Stimulated activated CD8-positive, alpha-beta memory T cell treated with anti-CD3 and anti-CD28 coated beads, Interleukin-12 subunit alpha, Interleukin-12 subunit beta, amount 100 ng/mL, for 4 hours (primary cell): ENCODE data around the gene MMP23B.

ENCODE experiments used
- DNase-seq: peaks from one replicate; pipeline ENCODE4 v3.0.0-alpha.2; 2020; ENCODE audit warnings: low read depth

The MMP23B gene

DNA sequence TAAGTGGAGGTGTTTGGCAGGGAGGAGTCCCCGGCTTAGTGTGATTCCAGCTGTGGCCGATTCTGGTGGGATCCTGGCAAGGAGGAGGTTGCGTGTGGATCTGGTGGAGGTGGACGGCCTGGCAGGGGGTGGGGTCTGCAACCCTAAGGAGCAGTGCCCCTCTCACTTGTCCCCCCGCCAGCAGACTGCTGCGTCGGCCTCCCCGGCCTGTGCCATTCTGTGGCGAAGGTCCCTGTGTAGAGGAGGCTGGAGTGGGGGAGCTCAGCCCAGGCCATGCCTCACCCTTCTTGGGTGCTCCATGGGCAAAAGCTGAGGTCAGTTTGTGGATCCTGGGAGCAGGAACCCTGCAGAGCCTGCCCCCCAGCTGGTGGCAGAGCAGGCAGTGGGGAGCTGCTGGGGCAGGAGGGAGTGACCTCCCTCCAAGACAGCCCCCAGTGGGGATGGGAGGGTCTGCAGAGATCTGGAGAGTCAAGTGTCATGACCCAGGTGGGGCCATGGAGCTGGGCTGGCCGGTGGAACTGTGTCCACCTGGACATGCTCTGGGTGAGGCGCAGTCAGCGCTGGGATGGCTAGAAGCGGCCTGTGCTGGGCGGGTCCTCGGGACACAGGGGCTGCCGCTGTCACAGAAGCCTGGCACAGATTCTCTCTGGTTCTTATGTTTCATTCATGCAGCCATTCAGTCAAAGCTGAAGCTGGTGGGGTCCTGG lies 11.4 kb upstream of the MMP23B start:
- no peak for DNase-seq

GRCh38 chr1:1621173-1622009 lies 10.6 kb upstream of the MMP23B start:
- DNase-seq, result no peak

GRCh38 chr1:1622010-1622787 lies 9.8 kb upstream of the MMP23B start:
- no peak for DNase-seq

DNA sequence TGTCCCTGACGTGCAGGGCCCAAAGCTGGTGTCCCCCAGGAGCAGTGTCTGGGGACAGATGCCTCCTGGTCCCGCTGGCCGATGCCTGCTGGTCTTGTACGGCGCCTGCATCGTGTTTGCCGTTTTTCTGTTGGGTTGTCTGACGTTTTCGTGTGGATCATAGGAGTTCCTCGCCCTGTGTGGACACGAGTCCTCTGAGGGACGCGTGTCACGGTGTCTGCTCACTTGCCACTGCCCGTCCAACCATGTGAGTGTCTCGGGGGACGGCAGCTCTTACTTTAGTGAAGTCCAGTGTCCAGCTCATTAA lies 9.2 kb upstream of the MMP23B start:
- no peak for DNase-seq

- DNase-seq, result no peak
Measured at GRCh38 chr1:1623181-1623630, 8.8 kb upstream of the MMP23B start.

GRCh38 chr1:1623631-1624442 lies 8.1 kb upstream of the MMP23B start:
- no peak for DNase-seq

DNA sequence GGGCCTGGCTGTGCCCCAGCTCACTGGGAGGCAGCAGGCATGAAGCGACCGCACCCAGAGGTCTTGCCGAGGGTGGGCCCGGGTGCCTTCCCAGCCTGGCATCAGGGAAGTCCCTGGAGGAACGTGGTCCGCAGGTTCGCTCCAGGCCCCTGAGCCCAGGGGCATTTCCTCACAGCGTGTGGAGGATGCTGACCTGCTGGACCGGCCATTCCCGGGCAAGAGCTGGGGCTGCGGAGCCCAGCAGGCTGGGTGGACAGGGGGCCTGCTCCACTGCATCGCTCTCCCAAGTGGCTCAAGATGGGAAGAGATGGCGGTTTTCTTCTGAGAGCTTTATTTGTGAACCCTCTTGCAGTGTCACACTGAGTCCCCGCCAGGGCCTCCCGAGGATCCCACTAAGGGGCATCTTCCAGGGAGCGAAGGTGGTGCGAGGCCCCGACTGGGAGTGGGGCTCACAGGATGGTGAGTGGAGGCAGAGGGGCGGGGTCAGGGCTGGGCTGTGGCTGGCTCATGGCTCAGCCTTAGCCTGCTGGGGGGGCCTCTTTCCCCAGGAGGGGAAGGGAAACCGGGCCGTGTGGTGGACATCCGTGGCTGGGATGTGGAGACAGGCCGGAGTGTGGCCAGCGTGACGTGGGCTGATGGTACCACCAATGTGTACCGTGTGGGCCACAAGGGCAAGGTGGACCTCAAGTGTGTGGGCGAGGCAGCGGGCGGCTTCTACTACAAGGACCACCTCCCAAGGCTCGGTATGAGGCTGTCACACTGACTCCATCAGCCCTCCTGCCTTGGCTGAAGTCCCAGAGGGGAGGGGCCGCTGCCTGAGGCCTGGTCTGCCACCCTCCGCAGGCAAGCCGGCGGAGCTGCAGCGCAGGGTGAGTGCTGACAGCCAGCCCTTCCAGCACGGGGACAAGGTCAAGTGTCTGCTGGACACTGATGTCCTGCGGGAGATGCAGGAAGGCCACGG lies 7.2 kb upstream of the MMP23B start:
- DNase-seq, result no peak

GRCh38 chr1:1625404-1625775 lies 6.6 kb upstream of the MMP23B start:
- DNase-seq, result no peak

DNA sequence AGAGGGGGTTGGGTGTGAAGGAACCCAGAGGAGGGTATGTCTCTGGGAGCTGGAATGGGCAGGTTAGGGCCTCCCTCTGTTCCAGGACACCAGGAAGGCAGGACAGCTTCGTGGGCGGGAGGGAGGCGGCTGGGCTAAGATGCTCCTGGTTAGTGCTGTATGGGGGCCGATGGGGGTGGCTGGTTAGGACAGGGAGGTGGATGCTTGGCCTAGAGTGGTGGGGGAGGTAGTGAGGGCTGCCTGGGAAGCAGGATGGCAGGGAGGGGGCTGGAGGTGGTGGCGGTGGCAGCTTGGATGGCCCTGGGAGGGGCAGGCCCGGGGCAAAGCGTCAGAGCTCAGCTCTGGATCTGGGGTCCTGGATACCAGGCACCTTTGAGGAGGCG lies 6.2 kb upstream of the MMP23B start:
- DNase-seq, result no peak

- DNase-seq, result no peak
Measured at GRCh38 chr1:1626207-1627141, 5.5 kb upstream of the MMP23B start.

DNA sequence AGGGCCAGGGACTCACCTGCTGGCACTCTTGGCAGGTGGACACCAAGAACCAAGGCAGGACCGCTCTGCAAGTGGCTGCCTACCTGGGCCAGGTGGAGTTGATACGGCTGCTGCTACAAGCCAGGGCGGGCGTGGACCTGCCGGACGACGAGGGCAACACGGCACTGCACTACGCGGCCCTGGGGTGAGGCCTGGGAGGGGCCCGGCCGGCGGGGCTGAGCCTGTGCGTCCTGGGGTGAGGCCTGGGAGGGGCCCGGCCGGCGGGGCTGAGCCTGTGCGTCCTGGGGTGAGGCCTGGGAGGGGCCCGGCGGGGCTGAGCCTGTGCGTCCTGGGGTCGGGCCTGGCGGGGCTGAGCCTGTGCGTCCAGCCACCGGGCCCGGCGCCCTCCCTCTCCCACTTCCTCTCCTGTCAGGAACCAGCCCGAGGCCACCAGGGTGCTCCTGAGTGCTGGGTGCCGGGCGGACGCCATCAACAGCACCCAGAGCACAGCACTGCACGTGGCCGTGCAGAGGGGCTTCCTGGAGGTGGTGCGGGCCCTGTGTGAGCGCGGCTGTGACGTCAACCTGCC lies 4.6 kb upstream of the MMP23B start:
- DNase-seq, result no peak

GRCh38 chr1:1627829-1628753 lies 3.9 kb upstream of the MMP23B start:
- no peak for DNase-seq

GRCh38 chr1:1628754-1629429 lies 3.1 kb upstream of the MMP23B start:
- DNase-seq, result no peak

- DNase-seq, result peak; percentile 80
Measured at GRCh38 chr1:1629430-1630190, 2.4 kb upstream of the MMP23B start.

- peak; percentile 94 for DNase-seq
Measured at GRCh38 chr1:1630191-1630964, 1.6 kb upstream of the MMP23B start.
